ENCODE data around the gene PDHX.
A peak's percentile ranks its signal among the peaks of the same experiment; 100 is the strongest.
"Not testable (repeated sequence)": the region's sequence is repeated elsewhere in the genome, so short reads cannot be mapped to it uniquely, and the experiment has no call there.

Gene PDHX

GRCh38 chr11:35017528-35018342 is 101.3 kb downstream of the PDHX start:
- no peak for DNase-seq (ENCODE audit: low read depth)

GRCh38 chr11:35021589-35021988 is 105.2 kb downstream of the PDHX start:
- no peak for DNase-seq (ENCODE audit: low read depth)

- DNase-seq (ENCODE audit: low read depth), result not testable (repeated sequence)
Measured at GRCh38 chr11:35023940-35024339, 107.5 kb downstream of the PDHX start.

- DNase-seq (ENCODE audit: low read depth), result not testable (repeated sequence)
Measured at GRCh38 chr11:35028007-35028406, 111.6 kb downstream of the PDHX start.

GRCh38 chr11:35029979-35030682 is 113.7 kb downstream of the PDHX start:
- peak; percentile 94 for DNase-seq (ENCODE audit: low read depth)

- DNase-seq (ENCODE audit: low read depth), result peak; percentile 99
Measured at GRCh38 chr11:35030716-35031213, 114.3 kb downstream of the PDHX start.

- DNase-seq (ENCODE audit: low read depth), result no peak
Measured at GRCh38 chr11:35031346-35031745, 114.9 kb downstream of the PDHX start.

- peak; percentile 98 for DNase-seq (ENCODE audit: low read depth)
Measured at GRCh38 chr11:35031867-35032266, 115.4 kb downstream of the PDHX start.

GRCh38 chr11:35033011-35033410 is 116.6 kb downstream of the PDHX start:
- no peak for DNase-seq (ENCODE audit: low read depth)

GRCh38 chr11:35034401-35034800 is 118.0 kb downstream of the PDHX start:
- no peak for DNase-seq (ENCODE audit: low read depth)

- DNase-seq (ENCODE audit: low read depth), result peak; percentile 96
Measured at GRCh38 chr11:35035894-35036408, 119.5 kb downstream of the PDHX start.

GRCh38 chr11:35036639-35037038 is 120.2 kb downstream of the PDHX start:
- peak; percentile 31 for DNase-seq (ENCODE audit: low read depth)

- peak; percentile 50 for DNase-seq (ENCODE audit: low read depth)
Measured at GRCh38 chr11:35038211-35038928, 122.0 kb downstream of the PDHX start.

GRCh38 chr11:35039076-35039475 is 122.7 kb downstream of the PDHX start:
- peak; percentile 67 for DNase-seq (ENCODE audit: low read depth)

GRCh38 chr11:35040221-35040942 is 124.0 kb downstream of the PDHX start:
- DNase-seq (ENCODE audit: low read depth), result peak; percentile 90

GRCh38 chr11:35041070-35041554 is 124.7 kb downstream of the PDHX start:
- DNase-seq (ENCODE audit: low read depth), result no peak

- DNase-seq (ENCODE audit: low read depth), result no peak
Measured at GRCh38 chr11:35042224-35042623, 125.8 kb downstream of the PDHX start.

- no peak for DNase-seq (ENCODE audit: low read depth)
Measured at GRCh38 chr11:35042913-35043312, 126.5 kb downstream of the PDHX start.

GRCh38 chr11:35043936-35044335 is 127.5 kb downstream of the PDHX start:
- DNase-seq (ENCODE audit: low read depth), result no peak

GRCh38 chr11:35045236-35045820 is 128.9 kb downstream of the PDHX start:
- no peak for DNase-seq (ENCODE audit: low read depth)

Data from ELR (cell line).